ENCODE measurements around the gene TINAGL1. TPM values are rescaled to one million over a fixed set of nuclear protein-coding genes. Genes with fewer than 3 reads are reported as not detected.

TINAGL1 gene
- total RNA-seq, 1 experiment from 2014 or later: 57.9 TPM

DNA sequence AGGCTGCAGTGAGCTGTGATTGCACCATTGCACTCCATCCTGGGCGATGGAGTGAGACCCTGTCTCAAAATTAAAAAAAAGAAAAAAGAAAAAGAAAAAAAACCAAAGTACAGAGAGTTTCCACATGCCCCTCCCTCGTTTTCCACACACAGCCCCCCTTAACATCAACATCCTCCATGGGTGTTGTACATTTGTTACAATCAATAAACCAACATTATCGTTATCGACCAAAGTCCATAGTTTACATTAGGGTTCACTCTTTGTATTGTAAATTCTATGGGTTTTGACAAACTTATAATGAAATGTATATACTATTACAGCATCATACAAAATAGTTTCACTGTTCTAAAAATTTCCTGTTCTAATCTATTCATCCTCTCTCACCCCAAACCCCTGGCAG is 15.9 kb upstream of the TINAGL1 start:
- ATAC-seq (no peak), DNase-seq (ENCODE audit: low read depth, low spot score) (no peak)
- peaks cover 22 to 34% of the 10 kb centered on the region in 2 experiments for H3K4me1 ChIP-seq (ENCODE audit: control insufficient read depth in 1 of 2, insufficient read depth in 2 of 2, low read length in 2 of 2)
- H3K9ac ChIP-seq (ENCODE audit: low read length): no peak overlapping the region
- no TSS peak for BruUV-seq (replicated peaks)
- no peak for TF ChIP-seq TCF7L2 (IDR thresholded peaks at IDR 0.05; ENCODE audit: borderline replicate concordance, extremely low read depth, insufficient read depth, insufficient read length)
- no peak for TF ChIP-seq ZNF274 (IDR thresholded peaks at IDR 0.05; ENCODE audit: low read depth, low read length)
- TF ChIP-seq EGR1 (IDR thresholded peaks at IDR 0.05; ENCODE audit: low read depth): no peak
- TF ChIP-seq EZH2phosphoT487 (IDR thresholded peaks at IDR 0.05; ENCODE audit: borderline replicate concordance): no peak
- ChIA-PET POLR2A (no interaction called here), CTCF (interaction anchor here (1.2 kb wide), 1 partner anchor 11 kb away, joined by 5 read pairs; no protein-coding TSS in a partner anchor), RAD21 (ENCODE audit: low non-redundant PET in 1 of 2, low total read pairs in 2 of 2, uncharacterized antibody in 2 of 2, unreplicated experiment in 2 of 2) (interaction anchor here in 1 of 2 experiments (0.7 kb wide), 1 partner anchor 11 kb away, joined by 3 read pairs; no protein-coding TSS in a partner anchor)
- H2AFZ ChIP-seq (ENCODE audit: low read depth, low read length, poor library complexity, severe bottlenecking): no peak overlapping the region
- no peaks in the 10 kb centered on the region for H3K79me2 ChIP-seq (ENCODE audit: insufficient read depth, low read length)
- H3K27ac ChIP-seq (ENCODE audit: low read depth, low read length): no peak overlapping the region
- H3K4me2 ChIP-seq (ENCODE audit: low read length): no peak overlapping the region
- no peaks in the 10 kb centered on the region for H3K9me3 ChIP-seq (ENCODE audit: control insufficient read depth in 1 of 2, insufficient read depth in 1 of 2, low read depth in 1 of 2, low read length in 2 of 2)
- intact Hi-C loops (cut with micrococcal nuclease): no loop called here
- H3K27me3 ChIP-seq (ENCODE audit: insufficient read depth, low read length): no peaks in the 10 kb centered on the region
- H3K4me3 ChIP-seq (replicated peaks in 1 of 2; ENCODE audit: low read depth in 1 of 2, low read length in 2 of 2): no peak overlapping the region
- H4K20me1 ChIP-seq (ENCODE audit: insufficient read depth): no peaks in the 10 kb centered on the region
- no peaks in the 10 kb centered on the region for H3K9me2 ChIP-seq (ENCODE audit: insufficient read depth)
- no peaks in the 10 kb centered on the region for H3K36me3 ChIP-seq (ENCODE audit: control insufficient read depth in 1 of 2, insufficient read depth in 2 of 2, low read length in 2 of 2)

DNA sequence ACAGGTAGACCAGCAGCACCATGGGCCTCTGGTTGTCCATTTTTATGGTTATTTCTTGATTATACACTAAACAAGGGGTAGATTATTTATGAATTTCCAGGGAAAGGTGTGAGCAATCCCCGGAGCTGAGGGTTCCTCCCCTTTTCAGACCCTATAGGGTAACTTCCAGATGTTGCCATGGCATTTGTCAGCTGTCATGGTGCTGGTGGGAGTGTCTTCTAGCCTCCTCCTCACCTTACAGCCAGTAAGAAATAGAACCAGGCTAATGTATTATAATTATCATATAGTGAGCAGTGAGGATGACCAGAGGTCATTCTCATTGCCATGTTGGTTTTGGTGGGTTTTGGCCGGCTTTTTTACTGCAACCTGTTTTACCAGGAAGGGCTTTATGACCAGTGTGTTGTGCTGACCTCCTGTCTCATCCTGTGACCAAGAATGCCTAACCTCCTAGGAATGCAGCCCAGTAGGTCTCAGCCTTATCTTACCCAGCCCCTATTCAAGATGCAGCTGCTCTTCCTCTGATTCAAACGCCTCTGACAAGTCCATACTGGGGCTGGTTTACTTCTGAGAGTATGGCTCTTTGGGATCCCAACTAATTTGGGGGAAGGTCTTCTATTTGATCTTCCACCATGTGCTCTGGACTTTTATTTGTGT is 13.5 kb upstream of the TINAGL1 start:
- Histone ChIP-seq H3K27ac (ENCODE audit: low read depth, low read length) (peak overlapping the region; percentile 49), H3K36me3 (ENCODE audit: control insufficient read depth in 1 of 2, insufficient read depth in 2 of 2, low read length in 2 of 2) (no peaks in the 10 kb centered on the region), H3K9me2 (ENCODE audit: insufficient read depth) (no peaks in the 10 kb centered on the region), H3K9me3 (ENCODE audit: control insufficient read depth in 1 of 2, insufficient read depth in 1 of 2, low read depth in 1 of 2, low read length in 2 of 2) (no peaks in the 10 kb centered on the region), H3K4me3 (replicated peaks in 1 of 2; ENCODE audit: low read depth in 1 of 2, low read length in 2 of 2) (peak overlapping the region in 1 of 2 experiments; percentile 32; a peak in 2 of 4 replicates), H3K79me2 (ENCODE audit: insufficient read depth, low read length) (no peaks in the 10 kb centered on the region), H3K27me3 (ENCODE audit: insufficient read depth, low read length) (no peaks in the 10 kb centered on the region), H3K9ac (ENCODE audit: low read length) (peak overlapping the region; percentile 37), H3K4me1 (ENCODE audit: control insufficient read depth in 1 of 2, insufficient read depth in 2 of 2, low read length in 2 of 2) (peaks cover 22 to 41% of the 10 kb centered on the region in 2 experiments), H3K4me2 (ENCODE audit: low read length) (peak overlapping the region; percentile 64), H2AFZ (ENCODE audit: low read depth, low read length, poor library complexity, severe bottlenecking) (peak overlapping the region; percentile 82), H4K20me1 (ENCODE audit: insufficient read depth) (no peaks in the 10 kb centered on the region)
- TF ChIP-seq YY1 (IDR thresholded peaks at IDR 0.05; ENCODE audit: extremely low read depth, insufficient replicate concordance, low read depth, low read length) (peak; percentile 22), SP1 (IDR thresholded peaks at IDR 0.05; ENCODE audit: low read depth) (peak; percentile 77; the same call in 1 of the 2 replicates), POLR2A (IDR thresholded peaks at IDR 0.05; ENCODE audit: borderline replicate concordance, extremely low read depth, insufficient read depth, insufficient read length) (no peak), JUND (IDR thresholded peaks at IDR 0.05) (peak; percentile 54; the same call in 1 of the 2 replicates), FOSL1 (IDR thresholded peaks at IDR 0.05; ENCODE audit: low read depth) (peak; percentile 69), POLR2AphosphoS5 (IDR thresholded peaks at IDR 0.05; ENCODE audit: low read depth, low read length) (peak; percentile 39; the same call in 1 of the 2 replicates), ZFX (IDR thresholded peaks at IDR 0.05) (no peak), SIN3A (IDR thresholded peaks at IDR 0.05; ENCODE audit: low read depth) (peak; percentile 50; the same call in 1 of the 2 replicates), CBX3 (IDR thresholded peaks at IDR 0.05; ENCODE audit: low read depth) (peak; percentile 35; the same call in 1 of the 2 replicates)
- TF ChIP-seq, protein P1, sequence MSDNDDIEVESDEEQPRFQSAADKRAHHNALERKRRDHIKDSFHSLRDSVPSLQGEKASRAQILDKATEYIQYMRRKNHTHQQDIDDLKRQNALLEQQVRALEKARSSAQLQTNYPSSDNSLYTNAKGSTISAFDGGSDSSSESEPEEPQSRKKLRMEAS (IDR thresholded peaks at IDR 0.05): peak; percentile 21; the same call in 1 of the 2 replicates
- TF ChIP-seq, protein P2, sequence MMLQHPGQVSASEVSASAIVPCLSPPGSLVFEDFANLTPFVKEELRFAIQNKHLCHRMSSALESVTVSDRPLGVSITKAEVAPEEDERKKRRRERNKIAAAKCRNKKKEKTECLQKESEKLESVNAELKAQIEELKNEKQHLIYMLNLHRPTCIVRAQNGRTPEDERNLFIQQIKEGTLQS (IDR thresholded peaks at IDR 0.05): no peak
- BruUV-seq (replicated peaks): no TSS peak
- peak; percentile 79 for ATAC-seq
- ChIA-PET RAD21 (ENCODE audit: low non-redundant PET in 1 of 2, low total read pairs in 2 of 2, uncharacterized antibody in 2 of 2, unreplicated experiment in 2 of 2) (interaction anchor here in 1 of 2 experiments (0.5 kb wide), 1 partner anchor 32 kb away, joined by 3 read pairs; no protein-coding TSS in a partner anchor), CTCF (interaction anchor here (0.9 to 3.4 kb wide), 5 partner anchors 11 to 226 kb away, joined by 3 to 18 read pairs (median 6); no protein-coding TSS in a partner anchor), POLR2A (no interaction called here)
- intact Hi-C loops (cut with micrococcal nuclease): loop anchor here (2.0 kb wide), 1 partner anchor 226 kb away; no protein-coding TSS in a partner anchor
- DNase-seq (ENCODE audit: low read depth, low spot score): peak; percentile 56
